Activated CD4-positive, alpha-beta T cell treated with anti-CD3 and anti-CD28 coated beads, Interleukin-2, amount 50 U/mL, for 48 hours (primary cell): ENCODE results near the gene FZD2.

ENCODE experiments used
- DNase-seq, 2 experiments: peaks; one replicate each; pipeline ENCODE4 v3.0.0-alpha.2; 2020

The FZD2 gene

DNA sequence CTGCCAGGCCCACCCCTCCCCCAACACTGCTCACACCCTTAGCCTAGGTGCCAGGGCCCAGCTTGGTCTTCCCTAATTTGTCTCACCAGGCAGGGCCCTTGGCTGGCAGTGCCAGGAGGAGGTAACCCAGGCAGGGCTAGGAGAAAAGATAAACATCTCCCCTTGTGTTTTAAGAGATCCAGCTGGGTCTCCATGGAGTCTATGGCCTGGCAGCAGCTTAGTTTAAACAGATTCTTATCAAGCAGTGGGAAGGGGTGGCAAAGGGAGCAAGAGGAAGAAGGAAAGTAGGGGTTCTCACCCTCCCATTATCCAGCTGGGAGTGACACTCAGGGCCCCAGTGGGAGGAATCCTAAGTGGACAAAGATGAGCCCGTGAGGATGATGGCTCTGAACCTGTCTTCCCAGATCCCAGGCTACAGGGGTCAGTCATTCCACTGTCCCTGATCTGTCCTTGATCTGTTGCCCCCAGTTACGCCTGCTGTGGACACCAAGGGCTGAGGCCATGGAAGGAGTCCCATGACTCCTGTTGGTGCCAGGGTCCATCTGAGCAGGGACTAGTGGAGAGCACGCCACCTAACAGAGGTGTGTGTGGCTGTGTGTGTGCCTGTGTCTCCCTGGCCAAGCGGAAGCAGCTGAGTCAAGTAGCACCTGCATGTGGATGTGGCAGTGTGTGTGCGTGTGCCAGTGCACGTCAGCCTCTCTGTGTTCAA, 51.6 kb downstream of the FZD2 start:
- DNase-seq, result no peak

DNA sequence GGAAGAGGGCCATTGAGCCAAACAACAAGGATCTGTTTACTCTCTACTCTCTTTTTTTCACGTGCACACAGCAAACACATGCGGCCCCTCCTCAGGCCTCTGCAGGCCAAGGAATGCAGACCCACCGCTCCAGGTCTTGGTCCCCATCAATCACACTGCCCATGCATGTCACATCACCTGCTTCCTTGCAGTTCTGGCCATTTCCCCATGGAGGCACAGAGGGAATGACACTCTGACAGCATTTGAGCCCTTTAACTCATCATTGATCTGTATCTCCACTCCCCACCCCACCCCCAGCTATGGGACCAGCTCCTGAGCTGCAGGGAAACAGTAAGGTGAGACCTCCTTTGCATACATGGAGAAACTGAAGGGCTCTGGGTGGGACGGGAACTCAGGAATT, 53.0 kb downstream of the FZD2 start:
- DNase-seq, result no peak
